ENCODE data around the gene DNASE1L3. TPM values are rescaled to one million over a fixed set of nuclear protein-coding genes. Genes with fewer than 3 reads are reported as not detected.
"Not testable (repeated sequence)": the region's sequence is repeated elsewhere in the genome, so short reads cannot be mapped to it uniquely, and the experiment has no call there.

The DNASE1L3 gene
- not detected for polyA plus RNA-seq (2013, experiment 1 of 2; ENCODE audit: insufficient read length)
- not detected for polyA plus RNA-seq (2013, experiment 2 of 2; ENCODE audit: insufficient read length)

GRCh38 chr3:58210761-58211460 lies at the start of gene DNASE1L3:
TSS of gene DNASE1L3 (minus strand) at chr3:58210972. CDS start at chr3:58210906, 66 bp downstream.
- no peak for DNase-seq

GRCh38 chr3:58260261-58260731 lies 49.5 kb upstream of the DNASE1L3 start:
- peak; percentile 90 for DNase-seq

DNA sequence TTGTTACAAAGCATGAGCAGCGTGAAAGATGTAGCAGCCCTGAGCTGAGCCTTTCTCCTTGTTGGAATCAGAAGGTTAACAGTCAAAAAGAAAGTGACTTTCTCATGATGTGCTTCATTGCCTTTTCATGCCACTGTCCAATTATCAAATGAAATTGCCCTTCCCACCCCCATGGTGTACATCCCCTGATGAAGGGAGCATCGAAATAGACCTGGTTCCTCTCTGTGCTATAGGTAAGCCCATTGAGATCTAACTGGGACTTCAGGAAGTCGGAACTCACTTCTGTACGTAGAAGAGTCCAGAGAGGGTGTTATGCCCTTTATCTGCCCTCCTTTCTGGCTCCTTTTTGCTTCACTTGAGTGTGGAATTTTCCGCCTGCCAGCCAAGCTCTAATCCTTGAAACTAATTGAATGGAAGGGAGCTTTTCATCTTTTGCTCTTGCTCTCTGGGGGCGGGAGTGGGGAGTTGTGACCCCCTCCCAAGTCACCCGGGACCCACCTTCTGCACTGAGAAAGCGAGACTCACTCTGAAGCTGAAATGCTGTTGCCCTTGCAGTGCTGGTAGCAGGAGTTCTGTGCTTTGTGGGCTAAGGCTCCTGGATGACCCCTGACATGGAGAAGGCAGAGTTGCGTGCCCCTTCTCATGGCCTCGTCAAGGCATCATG lies 47.8 kb upstream of the DNASE1L3 start:
- no peak for DNase-seq

- no peak for DNase-seq
Measured at GRCh38 chr3:58256511-58256910, 45.7 kb upstream of the DNASE1L3 start.

GRCh38 chr3:58256061-58256460 lies 45.3 kb upstream of the DNASE1L3 start:
- no peak for DNase-seq

GRCh38 chr3:58254144-58254543 lies 43.4 kb upstream of the DNASE1L3 start:
- DNase-seq: no peak

GRCh38 chr3:58251631-58252035 lies 40.9 kb upstream of the DNASE1L3 start:
- DNase-seq: no peak

GRCh38 chr3:58250093-58250707 lies 39.4 kb upstream of the DNASE1L3 start:
- DNase-seq: no peak

DNA sequence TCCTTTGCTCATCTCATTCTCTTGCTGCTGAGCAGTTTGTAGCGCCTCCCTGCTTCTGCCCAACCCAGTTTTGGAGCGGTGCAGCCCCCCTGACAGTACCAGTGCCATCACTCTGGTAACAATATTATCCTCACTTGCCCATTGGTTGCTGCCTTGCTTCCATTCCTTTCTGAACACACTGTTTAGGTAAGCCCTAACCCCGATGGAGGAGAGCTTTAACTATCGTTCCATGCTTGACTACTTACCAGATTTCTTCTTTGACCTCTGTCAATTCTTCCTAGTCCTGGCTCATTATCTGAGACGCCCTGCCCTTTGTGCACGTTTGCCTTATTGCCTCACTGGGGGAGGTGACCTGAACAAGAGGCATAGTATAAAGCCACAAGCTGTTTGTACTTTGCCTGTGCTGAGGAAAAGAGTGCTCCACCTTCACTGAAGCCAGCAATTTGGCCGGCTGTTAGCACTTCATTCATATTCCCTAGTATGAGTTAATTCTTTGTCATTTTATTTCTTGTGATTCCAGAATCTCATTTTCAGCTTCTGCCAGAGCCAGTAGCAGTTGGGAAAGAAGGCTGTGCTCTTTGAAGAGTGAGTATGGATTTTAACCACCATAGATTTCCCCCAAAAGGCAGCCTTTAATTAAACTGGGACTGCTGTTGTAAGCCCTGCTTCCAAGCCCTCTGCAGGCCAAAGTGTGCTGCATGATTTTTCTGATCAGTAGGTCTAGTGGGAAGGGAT lies 38.8 kb upstream of the DNASE1L3 start:
- DNase-seq: no peak

- no peak for DNase-seq
Measured at GRCh38 chr3:58246148-58247047, 35.6 kb upstream of the DNASE1L3 start.

DNA sequence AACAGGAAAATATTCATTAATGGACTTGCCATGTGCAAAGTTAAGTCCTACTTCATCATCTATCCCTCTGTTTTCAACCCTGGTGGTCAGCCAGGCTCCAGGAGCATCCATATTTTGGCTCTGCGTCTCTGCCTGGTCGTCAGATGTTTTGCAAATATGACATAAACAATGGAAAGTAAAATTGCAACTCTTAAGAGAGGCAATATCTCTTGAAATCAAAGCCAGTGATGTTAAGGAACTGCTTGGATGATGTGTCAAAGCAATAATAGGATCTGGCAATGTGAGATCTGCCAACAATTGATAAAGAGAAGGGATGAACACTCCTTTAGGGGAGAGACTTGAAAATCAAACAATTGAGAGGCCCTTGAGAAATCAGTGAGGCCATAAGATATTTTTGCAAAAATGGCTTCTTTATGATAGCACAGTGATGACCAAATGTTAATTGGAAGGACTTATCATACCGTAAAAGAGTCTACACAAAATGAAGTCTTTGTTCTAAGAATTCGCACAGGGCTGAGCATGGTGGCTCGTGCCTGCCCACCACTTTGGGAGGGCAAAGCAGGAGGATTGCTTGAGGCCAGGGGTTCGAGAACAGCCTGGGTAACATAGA lies 33.3 kb upstream of the DNASE1L3 start:
- DNase-seq: no peak

- not testable (repeated sequence) for DNase-seq
Measured at GRCh38 chr3:58242860-58243259, 32.1 kb upstream of the DNASE1L3 start.

DNA sequence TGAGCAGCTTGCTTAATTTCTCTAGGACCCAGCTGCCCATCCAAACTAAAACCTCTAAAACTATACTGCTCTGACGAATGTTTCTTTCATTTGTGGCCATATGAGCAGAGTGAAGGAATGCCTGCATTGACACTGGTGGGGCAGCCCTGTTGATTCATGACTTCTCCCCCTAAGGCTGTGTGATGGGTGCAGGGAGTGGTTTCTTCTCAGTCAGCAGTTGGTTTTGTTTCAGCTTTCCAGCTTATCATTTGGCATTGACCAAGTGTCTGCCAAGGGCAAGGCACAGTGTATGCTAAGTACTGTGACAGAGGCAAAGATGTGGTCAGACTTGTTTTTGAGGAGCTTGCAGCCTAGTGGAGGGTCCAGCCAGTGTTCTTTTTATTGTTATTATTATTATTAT lies 31.6 kb upstream of the DNASE1L3 start:
- no peak for DNase-seq

- no peak for DNase-seq
Measured at GRCh38 chr3:58241306-58242044, 30.7 kb upstream of the DNASE1L3 start.

DNA sequence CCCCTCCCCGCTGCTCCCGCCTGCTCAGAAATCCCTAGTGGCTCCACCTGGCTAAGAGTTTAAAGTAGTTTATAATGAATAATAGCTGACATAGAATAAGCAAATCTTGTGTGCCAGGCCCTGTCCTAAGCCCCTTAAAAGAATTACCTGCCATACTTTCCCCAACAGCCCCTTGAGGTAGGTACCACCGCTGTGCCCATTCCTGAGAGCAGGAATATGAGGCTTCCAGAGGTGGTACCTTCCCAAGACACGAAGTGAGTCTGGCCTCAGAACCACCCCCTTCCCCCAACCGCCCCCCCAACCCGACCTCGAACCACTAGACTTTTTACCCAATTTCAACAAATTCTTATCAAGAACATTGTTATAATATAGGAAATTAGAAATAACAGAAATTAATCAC lies 28.1 kb upstream of the DNASE1L3 start:
- DNase-seq: no peak

GRCh38 chr3:58237941-58238681 lies 27.3 kb upstream of the DNASE1L3 start:
- DNase-seq: no peak

DNA sequence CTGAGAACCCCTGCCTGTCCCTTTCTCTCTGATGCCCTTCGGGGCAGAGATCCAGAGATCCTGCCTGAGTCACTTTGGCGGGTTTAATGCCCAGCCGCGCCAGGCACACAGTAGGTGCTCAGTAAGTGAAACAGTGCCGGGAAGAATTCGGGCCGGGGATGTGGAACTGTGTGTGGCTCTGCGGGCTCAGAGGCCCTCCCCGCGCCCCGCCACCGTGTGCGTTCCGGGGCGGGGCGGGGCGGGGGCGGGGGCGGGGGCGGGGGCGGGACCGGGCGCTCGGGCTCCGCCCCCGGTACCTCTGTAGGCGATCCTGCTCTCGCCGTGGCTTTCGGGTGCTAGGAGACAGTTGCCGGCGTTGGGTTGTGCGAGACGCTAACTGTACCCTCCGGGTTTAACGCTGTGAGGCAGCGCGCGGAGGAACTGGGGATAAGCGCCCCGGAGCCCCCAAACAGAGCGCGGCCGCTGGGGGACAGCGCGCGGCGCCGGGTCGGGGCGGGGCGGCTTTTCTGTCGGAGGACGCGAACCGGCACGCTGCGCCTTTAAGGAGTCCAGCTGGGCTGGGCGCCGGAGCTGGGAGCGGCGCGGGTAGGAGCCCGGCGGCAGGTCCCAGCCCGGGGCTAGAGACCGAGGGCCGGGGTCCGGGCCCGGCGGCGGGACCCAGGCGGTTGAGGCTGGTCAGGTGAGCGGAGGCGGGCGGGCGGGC lies 26.6 kb upstream of the DNASE1L3 start, which contains the start of gene ABHD6:
TSS of gene ABHD6 (plus strand) at position 555 of the 703 bp plus-strand sequence. CDS start 18,795 bp downstream, outside the sequence.
- peak; percentile 71 for DNase-seq

DNA sequence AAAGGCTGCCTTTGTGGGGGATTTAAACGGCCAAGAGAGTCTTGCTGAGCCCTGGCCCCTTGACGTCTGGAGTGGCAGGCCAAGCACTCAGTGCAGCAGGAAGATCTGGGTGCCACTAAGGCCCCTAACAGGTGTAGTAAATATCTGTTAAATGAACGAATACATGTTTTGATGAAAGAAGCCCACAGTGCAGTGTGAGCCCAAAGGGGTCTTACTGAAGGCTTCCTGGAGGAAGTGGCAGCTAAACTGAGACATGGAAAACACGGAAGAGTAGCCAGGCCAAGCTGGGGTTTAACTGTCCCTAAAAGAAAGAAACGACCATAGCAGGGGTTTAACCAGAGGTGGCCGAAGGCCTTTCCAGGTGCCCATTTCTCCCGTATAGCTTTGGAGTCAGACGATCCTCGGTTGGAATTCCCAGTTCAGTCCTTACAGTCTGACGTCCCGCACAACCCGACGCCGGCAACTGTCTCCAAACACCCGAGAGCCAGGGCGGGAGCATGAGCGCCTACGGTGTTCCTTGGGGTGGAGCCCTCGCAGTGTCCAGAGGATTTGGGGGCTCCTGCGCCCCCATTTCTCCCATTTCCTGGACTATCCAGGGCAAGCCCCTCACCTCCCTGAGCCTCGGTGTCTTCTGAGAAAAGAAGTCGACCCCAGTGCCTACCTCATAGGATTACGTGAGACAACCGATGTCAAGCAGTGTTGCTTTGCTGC lies 25.9 kb upstream of the DNASE1L3 start:
- no peak for DNase-seq
